Osteoblast (primary cell): ENCODE data around the gene RPS17. TPM values are rescaled to one million over a fixed set of nuclear protein-coding genes. Genes with fewer than 3 reads are reported as not detected.

ENCODE experiments used
- DNase-seq: peaks from one replicate; pipeline ENCODE4 v3.0.0; 2011; ENCODE audit warnings: low spot score, mixed read lengths; ENCODE audit not compliant: insufficient read length; ENCODE audit errors: missing footprints
- H2AFZ ChIP-seq: 2 replicates; pipeline ENCODE4 v1.6.0; 2011; ENCODE audit warnings: mild to moderate bottlenecking, low read length
- H3K27ac ChIP-seq: 2 replicates; pipeline ENCODE4 v1.5.1; 2011; ENCODE audit warnings: mild to moderate bottlenecking, low read depth, low read length, moderate library complexity
- H3K27me3 ChIP-seq: 2 replicates; pipeline ENCODE4 v1.6.0; 2012; ENCODE audit warnings: mild to moderate bottlenecking, control low read depth, inconsistent platforms, low read length, moderate library complexity; ENCODE audit not compliant: insufficient read depth
- H3K36me3 ChIP-seq: 2 replicates; pipeline ENCODE4 v1.5.1; 2011; ENCODE audit warnings: mild to moderate bottlenecking, low read length, control low read depth, moderate library complexity; ENCODE audit not compliant: insufficient read depth
- H3K4me1 ChIP-seq: 2 replicates; pipeline ENCODE4 v1.5.1; 2011; ENCODE audit warnings: mild to moderate bottlenecking, low read length, control low read depth, moderate library complexity; ENCODE audit not compliant: insufficient read depth
- H3K4me2 ChIP-seq: 2 replicates; pipeline ENCODE4 v1.6.0; 2011; ENCODE audit warnings: mild to moderate bottlenecking, low read length; ENCODE audit not compliant: insufficient read depth
- H3K4me3 ChIP-seq: fragments of 200-600 bp; sonication (generic); 3 replicates; pipeline ENCODE4 v1.5.1; 2012; ENCODE audit warnings: mild to moderate bottlenecking, low read length, inconsistent platforms; ENCODE audit not compliant: insufficient read depth
- H3K79me2 ChIP-seq: 2 replicates; pipeline ENCODE4 v1.6.0; 2012; ENCODE audit warnings: mild to moderate bottlenecking, low read length, control low read depth, inconsistent platforms; ENCODE audit not compliant: insufficient read depth
- H3K9me3 ChIP-seq: 2 replicates; pipeline ENCODE4 v1.5.1; 2011; ENCODE audit warnings: low read depth, low read length, control low read depth
- H4K20me1 ChIP-seq: 2 replicates; pipeline ENCODE4 v1.6.0; 2012; ENCODE audit warnings: mild to moderate bottlenecking, low read length, control low read depth; ENCODE audit not compliant: insufficient read depth
- CTCF ChIP-seq: IDR thresholded peaks from 2 replicates; pipeline ENCODE4 v1.5.1; 2011; ENCODE audit warnings: mild to moderate bottlenecking, low read depth, low read length, moderate library complexity; ENCODE audit errors: extremely low read depth
- total RNA-seq: library from RNA; depleted of rRNA; stranded (reverse); fragments of >200 nt; gene quantifications from 2 replicates; pipeline ENCODE4 v1.2.3, GENCODE V29; 2012

The RPS17 gene
- total RNA-seq, 1 donor, result 1,188 TPM

DNA sequence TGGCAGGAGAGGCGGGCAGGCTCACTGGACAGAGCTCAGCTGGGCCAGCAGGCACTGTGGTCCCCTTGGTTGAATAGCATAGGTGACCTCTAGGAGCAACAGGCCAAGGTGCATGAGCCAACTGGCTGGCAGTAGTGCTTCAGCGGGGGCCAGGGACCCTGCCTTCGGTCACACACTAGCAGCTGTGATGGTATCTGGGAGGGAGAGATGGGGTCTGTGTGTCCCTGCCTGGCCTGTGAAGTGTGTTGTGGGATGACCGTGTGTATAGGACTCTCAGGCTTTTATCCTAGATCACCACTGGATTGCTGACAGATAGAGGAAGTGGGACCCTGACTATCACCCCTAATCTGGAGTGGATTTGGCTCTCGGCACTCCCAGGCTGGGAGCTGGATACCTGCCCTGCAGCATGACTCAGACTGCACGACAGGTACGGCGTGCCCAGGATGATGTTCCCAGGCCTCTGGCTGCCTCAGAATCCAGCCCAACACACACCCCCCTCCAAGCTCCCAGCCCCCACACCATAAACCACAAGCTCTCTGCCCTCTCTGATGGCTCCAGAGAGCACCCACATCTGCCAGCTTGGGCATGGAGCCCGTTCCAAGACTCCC lies 7.8 kb downstream of the RPS17 start:
- Histone ChIP-seq H3K27me3 (peaks cover 2% of the 10 kb centered on the region), H3K4me1 (no peaks in the 10 kb centered on the region), H3K36me3 (peaks cover 21% of the 10 kb centered on the region), H3K79me2 (peaks cover 8% of the 10 kb centered on the region), H3K27ac (no peak overlapping the region), H2AFZ (no peak overlapping the region), H3K4me2 (no peak overlapping the region), H3K4me3 (no peak overlapping the region), H3K9me3 (no peaks in the 10 kb centered on the region), H4K20me1 (peaks cover 19% of the 10 kb centered on the region)
- TF ChIP-seq CTCF, result no peak
- no peak for DNase-seq

GRCh38 chr15:82531496-82532382 lies 8.5 kb downstream of the RPS17 start:
- no peak for DNase-seq
- Histone ChIP-seq H3K9me3 (no peaks in the 10 kb centered on the region), H3K4me2 (no peak overlapping the region), H2AFZ (no peak overlapping the region), H3K4me3 (no peak overlapping the region), H3K27me3 (peaks cover 2% of the 10 kb centered on the region), H3K4me1 (no peaks in the 10 kb centered on the region), H3K27ac (no peak overlapping the region), H3K79me2 (peaks cover under 1% of the 10 kb centered on the region), H3K36me3 (peaks cover 14% of the 10 kb centered on the region), H4K20me1 (peaks cover 11% of the 10 kb centered on the region)
- TF ChIP-seq CTCF, result no peak

GRCh38 chr15:82530606-82531379 lies 9.5 kb downstream of the RPS17 start:
- Histone ChIP-seq H3K4me1 (no peaks in the 10 kb centered on the region), H2AFZ (peak overlapping the region; percentile 88), H3K79me2 (no peaks in the 10 kb centered on the region), H3K36me3 (peaks cover 4% of the 10 kb centered on the region), H3K4me3 (peak overlapping the region; percentile 61), H3K27ac (no peak overlapping the region), H3K9me3 (no peaks in the 10 kb centered on the region), H4K20me1 (peaks cover 2% of the 10 kb centered on the region), H3K27me3 (peaks cover 2% of the 10 kb centered on the region), H3K4me2 (peak overlapping the region; percentile 85)
- peak; percentile 79 for TF ChIP-seq CTCF
- peak; percentile 88 for DNase-seq
